Activated CD4-positive, alpha-beta T cell treated with anti-CD3 and anti-CD28 coated beads for 1 hour (primary cell): Measurements from ENCODE around the gene DHPS.
A peak's percentile ranks its signal among the peaks of the same experiment; 100 is the strongest.
"Not testable (repeated sequence)": the region's sequence is repeated elsewhere in the genome, so short reads cannot be mapped to it uniquely, and the experiment has no call there.

Experiments used
- DNase-seq: peaks from one replicate; pipeline ENCODE4 v3.0.0-alpha.2; 2020

DHPS gene

GRCh38 chr19:12670159-12670928 is 11.3 kb downstream of the DHPS start:
- no peak for DNase-seq

- DNase-seq: peak; percentile 66
Measured at GRCh38 chr19:12669270-12670158, 12.2 kb downstream of the DHPS start.

- peak; percentile 46 for DNase-seq
Measured at GRCh38 chr19:12668932-12669269, 12.8 kb downstream of the DHPS start.

GRCh38 chr19:12668346-12668745 is 13.3 kb downstream of the DHPS start:
- DNase-seq: no peak

- no peak for DNase-seq
Measured at GRCh38 chr19:12667731-12668302, 13.9 kb downstream of the DHPS start.

GRCh38 chr19:12666265-12667048 is 15.2 kb downstream of the DHPS start, which contains the start of the genes MAN2B1 and WDR83:
MAN2B1 (minus strand) TSS chr19:12666742; CDS start chr19:12666701, 41 bp downstream.
WDR83 (plus strand) TSS chr19:12666807; CDS start chr19:12669791, 2,984 bp downstream.
- DNase-seq: peak; percentile 63

GRCh38 chr19:12665671-12666264 is 15.9 kb downstream of the DHPS start:
- DNase-seq: no peak

- peak; percentile 29 for DNase-seq
Measured at GRCh38 chr19:12665281-12665573, 16.5 kb downstream of the DHPS start.

- DNase-seq: no peak
Measured at GRCh38 chr19:12664406-12665280, 17.0 kb downstream of the DHPS start.

GRCh38 chr19:12660980-12661379 is 20.7 kb downstream of the DHPS start:
- no peak for DNase-seq

- DNase-seq: no peak
Measured at GRCh38 chr19:12657966-12658365, 23.7 kb downstream of the DHPS start.

- DNase-seq: no peak
Measured at GRCh38 chr19:12656899-12657571, 24.6 kb downstream of the DHPS start.

GRCh38 chr19:12655546-12655945 is 26.1 kb downstream of the DHPS start:
- no peak for DNase-seq

GRCh38 chr19:12652219-12652618 is 29.5 kb downstream of the DHPS start:
- no peak for DNase-seq

- no peak for DNase-seq
Measured at GRCh38 chr19:12649941-12650340, 31.7 kb downstream of the DHPS start.

GRCh38 chr19:12648088-12648487 is 33.6 kb downstream of the DHPS start:
- DNase-seq: no peak

- DNase-seq: no peak
Measured at GRCh38 chr19:12647490-12648071, 34.1 kb downstream of the DHPS start.

GRCh38 chr19:12647047-12647446 is 34.6 kb downstream of the DHPS start:
- no peak for DNase-seq

GRCh38 chr19:12646551-12646950 is 35.1 kb downstream of the DHPS start:
- DNase-seq: no peak

- not testable (repeated sequence) for DNase-seq
Measured at GRCh38 chr19:12643716-12644115, 38.0 kb downstream of the DHPS start.
